Colonic mucosa (tissue), 4 donors: ENCODE results near the gene OBSCN. TPM values are rescaled to one million over a fixed set of nuclear protein-coding genes. Genes with fewer than 3 reads are reported as not detected.

Source experiments
- DNase-seq: peaks from one replicate; pipeline ENCODE4 v3.0.0-alpha.2; 2020
- H3K27ac ChIP-seq: fragments of 200-600 bp; one replicate; pipeline ENCODE4 v1.8.0; 2021
- H3K27me3 ChIP-seq: fragments of 200-600 bp; one replicate; pipeline ENCODE4 v1.8.0; 2021
- H3K36me3 ChIP-seq: fragments of 200-600 bp; one replicate; pipeline ENCODE4 v1.8.0; 2021
- H3K4me1 ChIP-seq: fragments of 200-600 bp; one replicate; pipeline ENCODE4 v1.8.0; 2021; ENCODE audit warnings: mild to moderate bottlenecking
- H3K4me3 ChIP-seq: fragments of 200-600 bp; one replicate; pipeline ENCODE4 v1.8.0; 2021
- H3K9ac ChIP-seq, 2 donors: one replicate each; pipeline ENCODE4 v1.7.0; 2013; ENCODE audit warnings: control low read depth in 2 of 2, low read depth in 2 of 2, low read length in 2 of 2
- H3K9me3 ChIP-seq: fragments of 200-600 bp; one replicate; pipeline ENCODE4 v1.8.0; 2021
- CTCF ChIP-seq: fragments of 200-600 bp; IDR thresholded peaks from one replicate; pipeline ENCODE4 v1.8.0; 2022; ENCODE audit warnings: antibody characterized with exemption, mild to moderate bottlenecking
- intact Hi-C: fragments of 100-400 bp; cut with DNase I; formaldehyde crosslinking; loops from one replicate; pipeline ENCODE4 v1.14.1; 2022
- total RNA-seq, 2 donors: library from RNA; stranded (reverse); fragmentation: NEBNext Ultra II Directional in 1 of 2; extraction: Animal tissue kit (Norgen Biotek cat#: 25700) in 1 of 2; gene quantifications; one replicate each; pipeline ENCODE4 v1.2.1, GENCODE V29; 2021
- donor health status: healthy.
- donor health status: DM: no; HTN: no; CAD: no.
- donor health status: DM: no; HTN: no; CAD: no.

The OBSCN gene
- total RNA-seq, 2 donors from 2014 or later: 3.6 to 7.9 TPM

GRCh38 chr1:228343191-228343661 lies 135.4 kb downstream of the OBSCN start:
- Histone ChIP-seq H3K9me3 (no peaks in the 10 kb centered on the region), H3K4me3 (no peak overlapping the region), H3K27ac (no peak overlapping the region), H3K9ac (no peak overlapping the region), H3K27me3 (no peaks in the 10 kb centered on the region), H3K4me1 (no peaks in the 10 kb centered on the region), H3K36me3 (no peaks in the 10 kb centered on the region)
- intact Hi-C loops: no loop called here
- TF ChIP-seq CTCF: no peak
- no peak for DNase-seq

- no peak overlapping the region for H3K9ac ChIP-seq
- no peak overlapping the region for H3K27ac ChIP-seq
- DNase-seq: no peak
- no peaks in the 10 kb centered on the region for H3K9me3 ChIP-seq
- no peaks in the 10 kb centered on the region for H3K4me1 ChIP-seq
- intact Hi-C loops: no loop called here
- H3K4me3 ChIP-seq: no peak overlapping the region
- no peak for TF ChIP-seq CTCF
- H3K36me3 ChIP-seq: no peaks in the 10 kb centered on the region
- no peaks in the 10 kb centered on the region for H3K27me3 ChIP-seq
Observed at GRCh38 chr1:228344631-228345072, 136.8 kb downstream of the OBSCN start.

- Histone ChIP-seq H3K9me3 (no peaks in the 10 kb centered on the region), H3K4me1 (no peaks in the 10 kb centered on the region), H3K9ac (no peak overlapping the region), H3K36me3 (no peaks in the 10 kb centered on the region), H3K4me3 (no peak overlapping the region), H3K27me3 (no peaks in the 10 kb centered on the region), H3K27ac (no peak overlapping the region)
- intact Hi-C loops: no loop called here
- no peak for TF ChIP-seq CTCF
- DNase-seq: no peak
Observed at GRCh38 chr1:228345201-228345930, 137.5 kb downstream of the OBSCN start.

- Histone ChIP-seq H3K27me3 (no peaks in the 10 kb centered on the region), H3K4me3 (no peak overlapping the region), H3K27ac (no peak overlapping the region), H3K9me3 (no peaks in the 10 kb centered on the region), H3K4me1 (no peaks in the 10 kb centered on the region), H3K9ac (no peak overlapping the region), H3K36me3 (no peaks in the 10 kb centered on the region)
- TF ChIP-seq CTCF: no peak
- DNase-seq: no peak
- intact Hi-C loops: no loop called here
Observed at GRCh38 chr1:228346731-228347130, 138.9 kb downstream of the OBSCN start.

- no peaks in the 10 kb centered on the region for H3K4me1 ChIP-seq
- DNase-seq: no peak
Observed at GRCh38 chr1:228347181-228347580, 139.3 kb downstream of the OBSCN start.

More at GRCh38 chr1:228347181-228347580, 139.3 kb downstream of the OBSCN start:
- Histone ChIP-seq H3K4me3 (no peak overlapping the region), H3K36me3 (no peaks in the 10 kb centered on the region), H3K9ac (no peak overlapping the region), H3K27me3 (no peaks in the 10 kb centered on the region), H3K9me3 (no peaks in the 10 kb centered on the region), H3K27ac (no peak overlapping the region)
- intact Hi-C loops: no loop called here
- TF ChIP-seq CTCF: no peak
